GM12872 (cell line): Measurements from ENCODE around the gene TSFM.

Source experiments
- TF ChIP-seq, protein P1 (sequence below): IDR thresholded peaks from 3 replicates; pipeline ENCODE4 v1.5.1; 2011; ENCODE audit warnings: low read depth, mild to moderate bottlenecking, low read length, moderate library complexity; ENCODE audit not compliant: insufficient read depth

Gene TSFM

DNA sequence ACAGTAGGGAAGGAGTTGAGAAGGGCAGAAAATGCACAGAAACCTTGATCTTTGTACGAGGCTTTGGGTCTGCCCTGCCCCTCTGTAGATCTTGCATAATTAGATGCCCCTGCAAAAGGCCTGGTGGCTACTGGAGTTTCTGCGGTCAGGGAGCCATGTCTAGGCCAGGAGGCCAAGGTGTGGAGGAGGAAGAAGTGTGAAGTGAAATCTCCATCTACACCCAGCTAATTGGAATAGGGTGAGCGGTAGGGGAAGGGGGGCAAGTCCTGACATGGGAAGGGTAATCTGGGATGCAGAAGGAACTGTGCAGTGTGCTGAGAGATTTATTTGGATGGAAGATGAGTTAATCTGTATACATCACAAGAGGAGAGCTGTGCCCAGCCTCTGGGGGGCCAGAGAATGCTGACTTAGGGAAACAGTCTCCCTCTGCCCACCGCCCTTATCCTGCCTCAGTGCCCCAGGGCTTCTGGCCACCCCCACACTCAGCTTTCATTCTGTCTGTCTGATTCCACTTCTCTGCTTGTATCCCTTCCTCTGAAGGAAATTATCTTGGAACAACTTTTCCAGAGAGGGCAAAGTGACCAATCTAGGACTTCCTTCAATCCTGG lies 21.1 kb upstream of the TSFM start:
- TF ChIP-seq, protein P1, sequence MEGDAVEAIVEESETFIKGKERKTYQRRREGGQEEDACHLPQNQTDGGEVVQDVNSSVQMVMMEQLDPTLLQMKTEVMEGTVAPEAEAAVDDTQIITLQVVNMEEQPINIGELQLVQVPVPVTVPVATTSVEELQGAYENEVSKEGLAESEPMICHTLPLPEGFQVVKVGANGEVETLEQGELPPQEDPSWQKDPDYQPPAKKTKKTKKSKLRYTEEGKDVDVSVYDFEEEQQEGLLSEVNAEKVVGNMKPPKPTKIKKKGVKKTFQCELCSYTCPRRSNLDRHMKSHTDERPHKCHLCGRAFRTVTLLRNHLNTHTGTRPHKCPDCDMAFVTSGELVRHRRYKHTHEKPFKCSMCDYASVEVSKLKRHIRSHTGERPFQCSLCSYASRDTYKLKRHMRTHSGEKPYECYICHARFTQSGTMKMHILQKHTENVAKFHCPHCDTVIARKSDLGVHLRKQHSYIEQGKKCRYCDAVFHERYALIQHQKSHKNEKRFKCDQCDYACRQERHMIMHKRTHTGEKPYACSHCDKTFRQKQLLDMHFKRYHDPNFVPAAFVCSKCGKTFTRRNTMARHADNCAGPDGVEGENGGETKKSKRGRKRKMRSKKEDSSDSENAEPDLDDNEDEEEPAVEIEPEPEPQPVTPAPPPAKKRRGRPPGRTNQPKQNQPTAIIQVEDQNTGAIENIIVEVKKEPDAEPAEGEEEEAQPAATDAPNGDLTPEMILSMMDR = no peak

DNA sequence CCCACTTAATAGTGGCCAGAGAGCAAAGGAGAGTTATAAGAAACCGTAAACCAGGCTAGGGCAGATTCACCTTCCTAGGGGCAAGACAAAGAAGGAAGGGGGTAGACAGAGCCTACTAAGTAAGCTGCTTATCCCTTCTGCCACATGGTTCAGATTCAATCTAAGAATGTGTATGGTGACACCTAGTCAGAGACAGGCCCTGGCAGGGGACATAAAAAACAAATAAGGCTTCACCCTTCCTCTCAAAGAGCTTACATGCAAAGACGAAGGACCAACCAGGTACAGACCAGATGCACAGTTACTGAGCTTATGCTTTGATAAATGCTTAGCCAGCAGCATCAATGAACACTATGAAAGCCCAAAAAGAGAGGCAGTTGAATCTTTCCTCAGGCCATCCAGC lies 20.1 kb upstream of the TSFM start:
- TF ChIP-seq, protein P1 = no peak

DNA sequence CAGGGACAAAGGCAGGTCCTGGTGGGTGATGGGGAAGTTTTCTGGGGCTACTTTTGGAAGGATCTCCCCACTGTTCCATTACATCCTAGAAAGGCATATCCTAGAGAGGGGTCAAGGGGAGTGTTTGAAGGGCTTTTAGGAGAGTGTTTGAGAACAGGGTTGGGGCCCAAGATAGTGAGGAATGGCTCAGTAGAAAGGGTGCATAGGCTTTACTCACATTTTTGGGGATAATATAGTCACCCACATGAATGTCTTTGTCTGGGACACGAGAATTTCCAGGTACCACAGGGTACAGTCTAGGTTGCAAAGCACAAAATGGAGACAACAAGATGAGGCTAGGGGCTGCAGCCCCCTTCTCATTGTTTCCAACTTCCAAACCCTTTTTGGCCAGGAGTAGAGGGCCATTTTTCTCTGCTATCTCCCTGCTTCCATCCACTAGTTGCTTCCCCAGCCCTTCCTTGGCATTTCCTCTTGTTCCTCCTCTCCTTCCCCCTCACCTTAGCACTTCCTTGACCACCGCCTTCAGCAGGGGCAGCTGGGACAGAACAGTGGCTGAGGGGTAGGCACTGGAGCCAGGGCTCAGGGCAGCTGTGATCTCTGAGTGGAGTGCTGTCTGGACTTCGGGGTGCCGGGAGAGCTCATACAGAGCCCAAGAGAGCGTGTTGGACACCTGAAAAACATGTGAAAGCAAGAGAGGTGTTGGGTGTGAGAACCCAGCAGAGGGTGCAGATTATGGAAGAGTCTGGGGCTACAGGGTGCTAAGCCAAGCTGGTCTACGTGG lies 18.5 kb upstream of the TSFM start:
- TF ChIP-seq, protein P1 = no peak

DNA sequence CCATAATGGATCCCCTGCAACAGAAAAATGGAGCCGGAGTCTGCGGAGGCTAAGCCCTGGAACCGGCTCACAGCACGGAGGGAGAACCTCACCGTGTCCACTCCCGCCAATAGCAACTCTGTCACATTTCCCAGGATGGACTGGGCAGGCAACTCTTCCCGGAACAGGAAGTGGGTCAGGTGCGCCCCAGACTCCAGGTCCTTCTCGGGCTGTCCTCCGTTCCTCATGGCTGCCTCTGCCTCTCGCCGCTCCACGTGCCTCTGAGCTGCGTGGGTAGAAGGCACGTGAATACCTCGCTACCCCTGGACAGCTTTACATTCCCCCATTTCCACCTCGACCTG lies 18.0 kb upstream of the TSFM start:
- TF ChIP-seq, protein P1 = no peak

DNA sequence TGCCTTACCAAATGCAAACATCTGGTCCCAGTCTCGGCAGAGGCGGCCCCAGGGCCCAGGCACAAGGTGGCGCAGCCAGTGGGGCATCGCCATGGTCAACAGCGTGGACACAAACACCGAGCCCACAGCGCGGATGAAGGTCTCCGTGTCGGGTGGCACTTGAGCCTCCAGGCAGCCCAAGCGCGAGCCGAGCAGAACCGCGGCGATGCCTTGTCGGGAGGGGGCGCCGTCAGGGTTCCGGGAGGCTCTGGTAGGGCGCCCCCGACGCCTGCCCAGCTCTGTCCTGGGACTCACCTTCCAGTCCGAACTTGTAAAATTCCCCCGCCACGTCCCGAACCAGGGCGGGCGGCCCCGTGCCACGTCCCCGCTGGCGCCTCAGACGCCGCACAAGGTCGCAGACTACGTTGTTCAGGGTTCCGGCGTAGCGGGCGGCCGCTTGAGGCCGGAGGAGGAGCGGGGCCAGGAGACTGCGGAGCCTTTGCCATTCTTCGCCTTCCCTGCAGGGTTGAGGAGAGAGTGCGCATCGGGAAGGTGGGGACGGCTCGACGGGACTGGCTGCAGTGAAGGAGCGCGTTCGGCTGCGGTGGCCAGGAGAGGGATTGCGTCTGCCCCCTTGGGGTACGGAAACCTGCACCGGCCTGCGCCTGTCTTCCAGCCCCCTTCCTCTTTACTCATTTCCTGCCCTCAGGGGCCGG lies 17.4 kb upstream of the TSFM start:
- TF ChIP-seq, protein P1 = peak; percentile 39; the same call in 2 of the 3 replicates

DNA sequence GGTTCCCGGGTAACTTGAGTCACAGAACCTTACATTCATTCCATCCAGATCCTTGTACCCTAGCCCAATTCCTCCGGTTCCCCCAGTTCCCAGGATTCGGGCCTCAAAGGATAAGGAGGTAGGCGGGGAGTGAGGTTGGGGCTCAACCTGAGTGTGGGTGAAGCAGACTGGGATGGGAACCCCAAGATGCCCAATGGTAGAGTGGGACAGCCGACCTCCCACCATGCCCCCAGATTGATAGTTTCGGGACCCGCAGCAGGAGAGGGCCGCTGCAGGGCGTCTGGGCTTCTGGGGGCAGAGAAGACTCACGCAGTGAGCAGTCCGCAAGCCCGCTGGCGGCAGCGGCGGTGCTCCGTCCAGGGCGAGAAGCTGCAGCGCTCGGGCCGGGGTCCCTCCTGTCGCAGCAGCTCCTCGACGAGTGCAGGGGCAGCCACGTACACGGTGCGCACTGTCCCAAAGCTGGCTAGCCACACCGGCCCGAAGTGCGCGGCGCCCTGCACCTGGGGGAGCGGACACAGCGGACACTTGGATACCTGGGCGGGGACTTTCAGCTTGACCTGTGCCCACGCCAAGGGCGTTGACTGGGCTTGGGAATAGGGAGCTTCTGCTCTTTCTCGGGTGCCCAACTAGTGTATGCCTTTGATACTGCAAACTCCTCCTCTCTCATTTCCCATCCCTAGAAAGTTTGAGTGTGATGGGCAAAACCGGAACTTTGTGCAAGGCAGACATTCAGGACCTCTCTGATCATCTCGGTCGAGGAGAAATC lies 16.7 kb upstream of the TSFM start:
- TF ChIP-seq, protein P1 = no peak
